ENCODE measurements around the gene ECHS1. TPM values are rescaled to one million over a fixed set of nuclear protein-coding genes. Genes with fewer than 3 reads are reported as not detected.
A peak's percentile ranks its signal among the peaks of the same experiment; 100 is the strongest.
"Not testable (repeated sequence)": the region's sequence is repeated elsewhere in the genome, so short reads cannot be mapped to it uniquely, and the experiment has no call there.

The ECHS1 gene
- total RNA-seq, 1 experiment from 2014 or later: 63.6 TPM

DNA sequence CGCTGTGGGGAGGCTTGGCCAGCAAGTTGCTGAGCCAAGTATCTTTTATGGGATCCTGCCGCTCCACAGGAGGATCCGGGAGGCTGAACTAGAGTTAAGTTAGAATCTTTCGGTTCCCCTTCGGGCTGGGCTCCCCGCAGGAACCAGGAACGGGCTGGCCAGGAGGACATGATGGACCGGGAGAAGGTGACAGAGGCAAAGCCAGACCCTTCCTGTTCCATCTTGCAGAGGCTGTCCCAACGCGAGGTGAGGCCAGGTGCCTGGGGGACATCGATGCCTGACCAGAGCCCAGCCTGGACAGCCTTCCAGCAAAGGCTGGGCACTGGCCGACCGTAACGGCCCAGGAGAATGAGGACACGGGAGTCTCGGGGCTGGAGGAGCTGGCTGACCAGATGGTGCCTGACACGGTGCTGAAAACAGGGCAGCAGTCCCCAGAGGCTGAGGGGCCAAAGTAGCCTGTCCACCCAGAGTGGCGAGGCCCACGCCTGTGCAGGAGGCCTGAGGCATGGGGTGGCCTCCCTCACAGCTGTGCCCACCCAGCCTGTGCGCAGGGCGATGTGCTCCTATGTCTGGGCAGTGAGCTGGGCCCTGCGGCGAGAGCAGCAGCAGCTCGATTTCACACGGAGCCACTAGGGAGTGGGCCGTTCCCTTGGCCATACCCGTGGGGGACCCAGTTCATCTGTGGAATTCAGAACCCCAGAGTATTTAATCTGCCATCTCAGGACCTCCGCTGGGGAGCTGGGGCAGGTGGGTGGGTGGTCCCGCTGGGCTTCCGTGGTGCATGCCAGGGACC, 4.1 kb upstream of the ECHS1 start:
- Histone ChIP-seq H3K27ac (no peak overlapping the region), H3K4me1 (no peaks in the 10 kb centered on the region), H3K4me3 (peak overlapping the region; percentile 63), H3K36me3 (no peaks in the 10 kb centered on the region), H3K9me3 (replicated peaks) (no peaks in the 10 kb centered on the region), H3K27me3 (no peaks in the 10 kb centered on the region)
- no peak for DNase-seq

- not testable (repeated sequence) for H3K4me3 ChIP-seq; DNase-seq; H3K36me3 ChIP-seq; H3K4me1 ChIP-seq; H3K27me3 ChIP-seq; H3K9me3 ChIP-seq (replicated peaks); H3K27ac ChIP-seq
Observed at GRCh38 chr10:133376183-133376582, 3.0 kb upstream of the ECHS1 start.

GRCh38 chr10:133375357-133376115, 2.4 kb upstream of the ECHS1 start:
- no peaks in the 10 kb centered on the region for H3K9me3 ChIP-seq (replicated peaks)
- no peak overlapping the region for H3K4me3 ChIP-seq
- no peaks in the 10 kb centered on the region for H3K27me3 ChIP-seq
- H3K27ac ChIP-seq: no peak overlapping the region
- H3K36me3 ChIP-seq: no peaks in the 10 kb centered on the region
- no peaks in the 10 kb centered on the region for H3K4me1 ChIP-seq
- DNase-seq: no peak

DNA sequence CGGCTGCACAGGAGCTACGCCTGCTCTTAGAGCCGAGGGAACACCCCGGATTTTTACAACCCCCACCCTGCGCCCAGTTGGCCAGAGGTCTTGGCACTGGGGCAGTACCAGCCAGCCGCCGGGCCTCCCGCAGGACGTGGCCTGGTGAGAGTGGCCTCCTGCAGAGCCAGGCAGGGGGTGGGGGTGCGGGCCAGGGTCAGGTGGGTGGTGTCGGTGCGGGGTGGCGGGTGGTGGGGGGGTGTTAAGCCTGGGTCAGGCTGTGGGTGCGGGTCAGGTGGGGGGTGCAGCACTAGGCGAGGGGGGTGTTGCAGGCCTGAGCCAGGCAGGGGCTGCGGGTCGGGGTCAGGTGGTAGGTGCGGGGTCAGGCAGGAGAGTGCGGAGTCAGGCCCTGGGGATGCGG, 647 bp downstream of the ECHS1 start:
- H3K27me3 ChIP-seq: no peaks in the 10 kb centered on the region
- no peak for DNase-seq
- no peaks in the 10 kb centered on the region for H3K9me3 ChIP-seq (replicated peaks)
- H3K27ac ChIP-seq: no peak overlapping the region
- H3K4me3 ChIP-seq: no peak overlapping the region
- H3K4me1 ChIP-seq: no peaks in the 10 kb centered on the region
- peaks cover 3% of the 10 kb centered on the region; the same call in 1 of the 2 replicates for H3K36me3 ChIP-seq

- no peaks in the 10 kb centered on the region for H3K4me1 ChIP-seq
- DNase-seq: no peak
- H3K36me3 ChIP-seq: peaks cover 3% of the 10 kb centered on the region; the same call in 1 of the 2 replicates
- H3K27me3 ChIP-seq: no peaks in the 10 kb centered on the region
- H3K27ac ChIP-seq: no peak overlapping the region
- H3K4me3 ChIP-seq: no peak overlapping the region
- no peaks in the 10 kb centered on the region for H3K9me3 ChIP-seq (replicated peaks)
Observed at GRCh38 chr10:133370030-133370786, 2.9 kb downstream of the ECHS1 start.

- Histone ChIP-seq H3K9me3 (replicated peaks) (no peaks in the 10 kb centered on the region), H3K27ac (no peak overlapping the region), H3K36me3 (peaks cover 3% of the 10 kb centered on the region; the same call in 1 of the 2 replicates), H3K4me3 (no peak overlapping the region), H3K4me1 (no peaks in the 10 kb centered on the region), H3K27me3 (no peaks in the 10 kb centered on the region)
- peak in 1 of 2 experiments; percentile 29 for DNase-seq
Observed at GRCh38 chr10:133368153-133368552, 5.0 kb downstream of the ECHS1 start.

DNA sequence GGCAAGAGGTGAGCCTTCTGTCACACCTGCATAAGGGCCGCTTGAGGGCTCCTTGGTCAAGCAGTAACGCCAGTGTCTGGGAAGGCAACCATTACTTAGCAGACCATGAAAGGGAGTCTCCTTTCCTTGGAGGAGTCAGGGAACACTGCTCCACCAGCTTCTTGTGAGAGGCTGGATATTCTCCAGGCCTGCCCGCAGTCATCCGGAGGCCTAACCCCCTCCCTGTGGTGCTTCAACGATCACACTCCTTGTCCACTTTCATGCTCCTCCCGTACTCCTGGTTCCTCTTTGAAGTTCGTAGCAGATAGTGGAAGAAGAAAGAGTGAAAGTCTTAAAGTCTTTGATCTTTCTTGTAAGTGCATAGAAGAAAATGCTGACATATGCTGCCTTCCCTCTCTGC, 5.7 kb downstream of the ECHS1 start:
- H3K27me3 ChIP-seq; H3K4me3 ChIP-seq; DNase-seq; H3K36me3 ChIP-seq; H3K9me3 ChIP-seq (replicated peaks); H3K4me1 ChIP-seq; H3K27ac ChIP-seq: not testable (repeated sequence)

DNA sequence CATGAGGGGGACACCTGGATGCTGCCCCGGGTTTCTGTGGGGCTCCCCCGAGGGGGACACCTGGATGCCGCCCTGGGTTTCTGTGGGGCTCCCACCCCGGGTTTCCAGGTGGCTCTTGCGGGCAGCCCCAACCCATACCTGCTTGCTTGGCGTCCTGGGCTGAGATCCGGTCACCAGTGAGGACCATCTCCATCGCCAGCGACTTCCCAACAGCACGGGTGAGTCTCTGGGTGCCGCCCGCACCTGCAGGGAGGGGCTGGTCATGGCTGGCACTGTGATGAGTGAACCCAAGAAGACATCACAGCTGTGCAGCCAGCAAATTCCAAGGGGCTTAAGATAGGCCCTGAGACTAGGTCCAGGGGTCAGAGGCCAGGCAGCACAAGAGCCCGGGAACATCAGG, 6.4 kb downstream of the ECHS1 start:
- no peak for DNase-seq
- Histone ChIP-seq H3K9me3 (replicated peaks) (no peaks in the 10 kb centered on the region), H3K4me3 (no peak overlapping the region), H3K27ac (no peak overlapping the region), H3K4me1 (no peaks in the 10 kb centered on the region), H3K36me3 (peaks cover 3% of the 10 kb centered on the region; the same call in 1 of the 2 replicates), H3K27me3 (no peaks in the 10 kb centered on the region)

GRCh38 chr10:133366130-133366478, 7.0 kb downstream of the ECHS1 start:
- Histone ChIP-seq H3K4me3 (no peak overlapping the region), H3K4me1 (no peaks in the 10 kb centered on the region), H3K9me3 (replicated peaks) (no peaks in the 10 kb centered on the region), H3K27ac (no peak overlapping the region), H3K27me3 (no peaks in the 10 kb centered on the region), H3K36me3 (peaks cover 3% of the 10 kb centered on the region; the same call in 1 of the 2 replicates)
- no peak for DNase-seq

GRCh38 chr10:133365461-133366129, 7.6 kb downstream of the ECHS1 start:
- Histone ChIP-seq H3K9me3 (replicated peaks) (no peaks in the 10 kb centered on the region), H3K4me3 (no peak overlapping the region), H3K27ac (no peak overlapping the region), H3K27me3 (no peaks in the 10 kb centered on the region), H3K36me3 (peaks cover 3% of the 10 kb centered on the region; the same call in 1 of the 2 replicates), H3K4me1 (no peaks in the 10 kb centered on the region)
- DNase-seq: no peak

- Histone ChIP-seq H3K4me1 (no peaks in the 10 kb centered on the region), H3K4me3 (no peak overlapping the region), H3K36me3 (peaks cover 3% of the 10 kb centered on the region; the same call in 1 of the 2 replicates), H3K27ac (no peak overlapping the region), H3K27me3 (no peaks in the 10 kb centered on the region), H3K9me3 (replicated peaks) (no peaks in the 10 kb centered on the region)
- no peak for DNase-seq
Observed at GRCh38 chr10:133364645-133365431, 8.3 kb downstream of the ECHS1 start.

- Histone ChIP-seq H3K4me1 (no peaks in the 10 kb centered on the region), H3K9me3 (replicated peaks) (no peaks in the 10 kb centered on the region), H3K27me3 (no peaks in the 10 kb centered on the region), H3K36me3 (no peaks in the 10 kb centered on the region), H3K27ac (no peak overlapping the region), H3K4me3 (no peak overlapping the region)
- DNase-seq: no peak
Observed at GRCh38 chr10:133362846-133363245, 10.3 kb downstream of the ECHS1 start.

GRCh38 chr10:133361773-133362441, 11.2 kb downstream of the ECHS1 start:
- Histone ChIP-seq H3K27ac (no peak overlapping the region), H3K4me1 (no peaks in the 10 kb centered on the region), H3K27me3 (no peaks in the 10 kb centered on the region), H3K4me3 (no peak overlapping the region), H3K9me3 (replicated peaks) (no peaks in the 10 kb centered on the region), H3K36me3 (no peaks in the 10 kb centered on the region)
- DNase-seq: no peak

Data from SJCRH30 (cell line).